H1 (cell line): ENCODE data around the gene SYNRG. TPM values are rescaled to one million over a fixed set of nuclear protein-coding genes. Genes with fewer than 3 reads are reported as not detected.

Experiments
- BACH1 ChIP-seq: IDR thresholded peaks from 2 replicates; pipeline ENCODE4 v1.6.1; 2012; ENCODE audit warnings: low read length, improper control_type of control experiment
- HDAC2 ChIP-seq, 2 experiments: fragments of 300-600 bp in 1 of 2; sonication (generic) in 1 of 2; IDR thresholded peaks; 2 replicates each; pipeline ENCODE4 v1.6.1; 2011 to 2012; ENCODE audit warnings: low read depth in 2 of 2, low read length in 2 of 2, mild to moderate bottlenecking in 2 of 2, moderate library complexity in 2 of 2, borderline replicate concordance in 1 of 2, inconsistent platforms in 1 of 2
- JUND ChIP-seq: IDR thresholded peaks from 2 replicates; pipeline ENCODE4 v1.6.1; 2011; ENCODE audit warnings: mild to moderate bottlenecking, improper control_type of control experiment, low read length
- KDM4A ChIP-seq: IDR thresholded peaks from one replicate; pipeline ENCODE4 v1.7.1; 2012; ENCODE audit warnings: low read depth, mild to moderate bottlenecking, moderate library complexity, low read length, inconsistent platforms; ENCODE audit not compliant: severe bottlenecking
- KDM5A ChIP-seq: fragments of 200-600 bp; IDR thresholded peaks from 2 replicates; pipeline ENCODE4 v1.7.1; 2012; ENCODE audit warnings: mild to moderate bottlenecking, low read length, inconsistent platforms, mixed read lengths
- MAFK ChIP-seq: IDR thresholded peaks from 2 replicates; pipeline ENCODE4 v1.6.1; 2012; ENCODE audit warnings: low read depth, mild to moderate bottlenecking, improper control_type of control experiment, low read length
- PHF8 ChIP-seq: fragments of 200-600 bp; sonication (generic); conservative IDR thresholded peaks from 2 replicates; pipeline ENCODE4 v1.7.1; 2012; ENCODE audit warnings: low read depth, mild to moderate bottlenecking, inconsistent platforms, low read length, moderate library complexity
- POLR2AphosphoS5 ChIP-seq: IDR thresholded peaks from 2 replicates; pipeline ENCODE4 v1.6.1; 2011; ENCODE audit warnings: low read depth, low read length
- RAD21 ChIP-seq, 2 experiments: IDR thresholded peaks in 1 of 2; conservative IDR thresholded peaks in 1 of 2; 2 replicates each; pipeline ENCODE4 v1.6.1; 2011; ENCODE audit warnings: low read depth in 2 of 2, low read length in 2 of 2, improper control_type of control experiment in 1 of 2, inconsistent platforms in 1 of 2, mild to moderate bottlenecking in 1 of 2, moderate library complexity in 1 of 2
- polyA plus RNA-seq, 7 experiments: library from polyadenylated mRNA; depleted of rRNA in 3 of 7; stranded (reverse) in 5 of 7; unstranded in 2 of 7; fragments of >200 nt in 5 of 7; fragments of 200-250 nt in 2 of 7; gene quantifications; 1 replicate in 5 of 7; 2 replicates in 1 of 7; 4 replicates in 1 of 7; pipeline versions ENCODE4 v1.2.1 to v1.2.3, GENCODE V29; 2011 to 2013; ENCODE audit warnings: missing spikeins in 2 of 7, mixed read lengths in 2 of 7
- total RNA-seq: library from RNA; stranded (reverse); fragmentation: NEBNext Ultra II Directional; extraction: Animal tissue kit (Norgen Biotek cat#: 25700); gene quantifications from 2 replicates; pipeline ENCODE4 v1.2.1, GENCODE V29; 2021

SYNRG gene
- total and polyA plus RNA-seq, 2 of the 8 experiments (the other 6 are each of a cell fraction or from before 2014, with no cell fraction given), result 7.7 to 31.7 TPM

GRCh38 chr17:37493249-37494027, 115.8 kb downstream of the SYNRG start (continued):
- no peak for TF ChIP-seq HDAC2 (IDR thresholded peaks at IDR 0.05; ENCODE audit: borderline replicate concordance in 1 of 2, low read depth in 2 of 2, low read length in 2 of 2)
- no peak for TF ChIP-seq POLR2AphosphoS5
- no peak for TF ChIP-seq JUND
- no peak for TF ChIP-seq RAD21 (IDR thresholded peaks at IDR 0.05 in 1 of 2, conservative IDR thresholded peaks at IDR 0.05 in 1 of 2; ENCODE audit: low read depth in 2 of 2, low read length in 2 of 2)
- TF ChIP-seq MAFK, result no peak
- no peak for TF ChIP-seq KDM5A
- TF ChIP-seq KDM4A, result no peak
- no peak for TF ChIP-seq PHF8
- TF ChIP-seq BACH1, result no peak
- TF ChIP-seq, all 59 proteins: peak for 0
